Measurements from ENCODE around the gene MPDU1.

The MPDU1 gene

DNA sequence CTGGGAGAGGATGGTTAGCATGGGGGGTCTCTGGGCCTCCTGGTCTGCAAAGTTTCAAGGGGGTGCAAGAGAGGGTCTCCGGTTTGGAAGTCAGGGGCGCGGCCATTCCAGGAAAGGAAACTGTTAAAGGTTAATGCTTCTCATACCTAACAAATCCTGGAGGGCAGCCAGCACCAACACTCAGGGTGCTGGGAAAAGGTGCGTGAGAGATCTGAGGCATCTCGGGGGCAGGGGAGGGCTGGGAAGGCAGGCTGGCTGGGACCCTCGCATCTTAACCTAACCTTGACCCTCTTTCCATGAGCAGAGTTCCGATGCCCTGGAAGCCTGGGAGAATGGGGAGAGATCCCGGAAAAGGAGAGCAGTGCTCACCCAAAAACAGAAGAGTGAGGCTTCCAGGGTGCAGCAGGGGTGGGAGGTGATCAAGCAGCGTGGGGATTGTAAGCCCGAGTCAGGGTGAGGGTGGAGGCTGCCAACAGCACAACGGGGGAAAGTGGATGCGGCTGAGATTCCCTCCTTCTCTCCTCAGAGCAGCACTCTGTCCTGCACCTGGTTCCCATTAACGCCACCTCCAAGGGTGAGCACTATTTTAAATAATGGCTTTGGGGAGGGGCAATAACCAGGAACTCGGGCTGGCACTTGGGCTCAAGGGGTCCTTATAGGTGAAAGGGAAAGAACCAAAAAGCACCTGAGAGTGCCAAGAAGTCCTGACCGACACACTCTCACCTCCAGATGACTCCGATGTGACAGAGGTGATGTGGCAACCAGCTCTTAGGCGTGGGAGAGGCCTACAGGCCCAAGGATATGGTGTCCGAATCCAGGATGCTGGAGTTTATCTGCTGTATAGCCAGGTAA, 24.1 kb upstream of the MPDU1 start:
- FAIRE-seq, result no peak
- DNase-seq (ENCODE audit: extremely low spot score, insufficient read length, low read depth), result no peak

DNA sequence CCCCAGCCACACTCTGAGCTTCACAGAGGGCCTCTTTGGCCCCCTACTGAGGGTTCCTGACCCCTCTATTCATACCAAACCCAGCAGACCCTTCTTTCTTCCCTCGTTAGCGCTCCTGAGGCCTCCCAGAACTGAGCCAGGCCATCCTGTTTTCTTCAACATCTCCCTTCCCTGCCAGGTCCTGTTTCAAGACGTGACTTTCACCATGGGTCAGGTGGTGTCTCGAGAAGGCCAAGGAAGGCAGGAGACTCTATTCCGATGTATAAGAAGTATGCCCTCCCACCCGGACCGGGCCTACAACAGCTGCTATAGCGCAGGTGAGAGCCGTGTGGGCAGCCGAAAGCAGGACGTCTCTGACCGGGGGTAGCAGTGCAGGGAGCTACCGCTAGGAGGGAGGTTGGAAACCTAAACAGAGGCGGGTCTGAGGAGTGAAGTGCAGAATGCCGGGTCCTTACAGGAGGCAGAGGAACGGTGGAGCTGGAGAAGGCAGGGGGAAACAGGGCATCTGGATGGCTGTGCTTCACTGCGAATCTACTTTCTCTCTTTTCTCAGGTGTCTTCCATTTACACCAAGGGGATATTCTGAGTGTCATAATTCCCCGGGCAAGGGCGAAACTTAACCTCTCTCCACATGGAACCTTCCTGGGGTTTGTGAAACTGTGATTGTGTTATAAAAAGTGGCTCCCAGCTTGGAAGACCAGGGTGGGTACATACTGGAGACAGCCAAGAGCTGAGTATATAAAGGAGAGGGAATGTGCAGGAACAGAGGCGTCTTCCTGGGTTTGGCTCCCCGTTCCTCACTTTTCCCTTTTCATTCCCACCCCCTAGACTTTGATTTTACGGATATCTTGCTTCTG, 23.3 kb upstream of the MPDU1 start:
- DNase-seq (ENCODE audit: extremely low spot score, insufficient read length, low read depth) (no peak), FAIRE-seq (no peak)

DNA sequence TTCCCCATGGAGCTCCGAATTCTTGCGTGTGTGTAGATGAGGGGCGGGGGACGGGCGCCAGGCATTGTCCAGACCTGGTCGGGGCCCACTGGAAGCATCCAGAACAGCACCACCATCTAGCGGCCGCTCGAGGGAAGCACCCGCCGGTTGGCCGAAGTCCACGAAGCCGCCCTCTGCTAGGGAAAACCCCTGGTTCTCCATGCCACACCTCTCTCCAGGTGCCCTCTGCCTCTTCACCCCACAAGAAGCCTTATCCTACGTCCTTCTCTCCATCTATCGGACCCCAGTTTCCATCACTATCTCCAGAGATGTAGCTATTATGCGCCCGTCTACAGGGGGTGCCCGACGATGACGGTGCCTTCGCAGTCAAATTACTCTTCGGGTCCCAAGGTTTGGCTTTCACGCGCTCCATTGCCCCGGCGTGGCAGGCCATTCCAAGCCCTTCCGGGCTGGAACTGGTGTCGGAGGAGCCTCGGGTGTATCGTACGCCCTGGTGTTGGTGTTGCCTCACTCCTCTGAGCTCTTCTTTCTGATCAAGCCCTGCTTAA, 22.6 kb upstream of the MPDU1 start:
- DNase-seq (ENCODE audit: extremely low spot score, insufficient read length, low read depth) (peak; percentile 71), FAIRE-seq (peak; percentile 94)

DNA sequence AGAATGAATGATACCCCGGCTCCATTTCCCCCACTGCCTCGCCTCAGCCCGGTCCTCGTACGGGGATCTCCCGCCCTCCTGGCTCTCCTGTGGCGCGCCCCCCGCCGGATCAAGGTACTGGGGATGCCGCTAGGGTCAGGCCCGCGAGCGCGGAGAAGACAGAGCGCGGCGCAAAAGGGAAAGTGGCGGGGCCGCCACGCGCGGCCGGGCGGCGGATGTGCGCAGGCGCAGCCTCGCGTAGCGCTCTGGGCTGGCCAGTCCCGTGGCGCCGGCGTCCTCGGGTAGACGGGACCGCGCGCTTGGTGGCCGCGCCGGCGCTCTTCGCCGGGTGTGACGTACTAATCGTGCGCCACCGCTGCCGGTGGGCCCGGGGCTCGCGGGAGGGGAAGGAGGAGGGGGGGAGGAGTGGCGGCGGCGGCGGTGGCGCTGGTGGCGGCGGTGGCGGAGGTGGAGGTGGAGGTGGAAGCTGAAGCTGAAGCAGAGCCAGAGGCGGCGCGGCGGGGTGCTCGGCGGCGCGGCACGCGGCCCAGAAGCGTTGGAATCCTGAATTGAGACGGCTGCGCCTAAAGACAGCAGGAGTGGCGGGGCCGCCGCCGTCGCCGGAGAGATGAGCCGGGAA, 22.0 kb upstream of the MPDU1 start, which contains the start of gene SENP3:
Gene SENP3 (plus strand): TSS at position 331 of the 619 bp plus-strand sequence. CDS start 1,158 bp downstream, outside the sequence.
- peak; percentile 97 for DNase-seq (ENCODE audit: extremely low spot score, insufficient read length, low read depth)
- FAIRE-seq, result peak; percentile 87

DNA sequence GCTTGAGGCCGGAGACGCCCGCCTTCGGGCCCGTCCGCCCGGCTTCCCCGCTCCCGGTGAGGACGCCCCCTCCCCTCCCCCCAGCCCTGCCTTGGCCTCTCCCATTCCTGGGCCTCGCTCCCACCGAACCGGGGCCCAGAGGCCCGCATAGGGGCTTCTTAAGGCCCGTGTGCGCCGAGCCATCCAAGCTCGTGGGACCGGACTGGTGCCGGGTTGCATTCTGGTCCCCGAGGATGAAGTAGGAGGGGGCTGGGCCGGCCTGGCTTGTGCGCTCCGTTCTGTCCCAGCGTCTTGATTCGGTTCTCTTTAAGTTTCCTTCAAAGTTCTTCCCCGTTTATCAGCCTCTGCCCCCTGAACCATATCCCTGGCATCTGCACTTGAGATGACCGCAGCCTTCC, 21.4 kb upstream of the MPDU1 start:
- DNase-seq (ENCODE audit: extremely low spot score, insufficient read length, low read depth) (no peak), FAIRE-seq (no peak)

DNA sequence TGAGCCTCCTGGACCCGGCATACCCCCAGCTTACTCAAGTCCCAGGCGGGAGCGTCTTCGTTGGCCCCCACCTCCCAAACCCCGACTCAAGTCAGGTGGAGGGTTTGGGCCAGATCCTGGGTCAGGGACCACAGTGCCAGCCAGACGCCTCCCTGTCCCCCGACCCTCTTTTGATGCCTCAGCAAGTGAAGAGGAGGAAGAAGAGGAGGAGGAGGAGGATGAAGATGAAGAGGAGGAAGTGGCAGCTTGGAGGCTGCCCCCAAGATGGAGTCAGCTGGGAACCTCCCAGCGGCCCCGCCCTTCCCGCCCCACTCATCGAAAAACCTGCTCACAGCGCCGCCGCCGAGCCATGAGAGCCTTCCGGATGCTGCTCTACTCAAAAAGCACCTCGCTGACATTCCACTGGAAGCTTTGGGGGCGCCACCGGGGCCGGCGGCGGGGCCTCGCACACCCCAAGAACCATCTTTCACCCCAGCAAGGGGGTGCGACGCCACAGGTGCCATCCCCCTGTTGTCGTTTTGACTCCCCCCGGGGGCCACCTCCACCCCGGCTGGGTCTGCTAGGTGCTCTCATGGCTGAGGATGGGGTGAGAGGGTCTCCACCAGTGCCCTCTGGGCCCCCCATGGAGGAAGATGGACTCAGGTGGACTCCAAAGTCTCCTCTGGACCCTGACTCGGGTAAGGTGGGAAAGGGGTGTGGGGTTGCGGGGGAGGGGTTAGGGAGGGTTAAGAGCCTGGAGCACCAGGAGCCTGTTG, 20.4 kb upstream of the MPDU1 start:
- DNase-seq (ENCODE audit: extremely low spot score, insufficient read length, low read depth) (no peak), FAIRE-seq (no peak)

DNA sequence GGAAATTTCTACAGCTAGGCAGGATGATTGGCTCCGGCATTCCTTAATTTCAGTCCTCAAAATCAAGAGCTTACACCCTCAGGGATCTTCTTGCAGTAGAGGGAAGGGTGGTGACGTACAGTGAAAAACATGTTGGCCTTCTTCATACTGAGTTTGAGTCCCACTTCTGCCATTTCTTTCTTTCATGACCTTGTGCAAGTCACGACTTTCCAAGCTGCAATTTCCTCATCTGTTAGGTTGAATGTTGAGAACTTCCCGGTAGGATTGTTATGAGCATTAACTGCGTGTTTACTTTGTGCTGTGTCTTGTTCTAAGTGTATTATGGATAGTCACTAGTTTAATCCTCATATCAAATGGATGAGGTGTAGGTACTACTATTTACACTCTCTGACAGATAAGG, 14.1 kb upstream of the MPDU1 start:
- no peak for FAIRE-seq
- no peak for DNase-seq (ENCODE audit: extremely low spot score, insufficient read length, low read depth)

DNA sequence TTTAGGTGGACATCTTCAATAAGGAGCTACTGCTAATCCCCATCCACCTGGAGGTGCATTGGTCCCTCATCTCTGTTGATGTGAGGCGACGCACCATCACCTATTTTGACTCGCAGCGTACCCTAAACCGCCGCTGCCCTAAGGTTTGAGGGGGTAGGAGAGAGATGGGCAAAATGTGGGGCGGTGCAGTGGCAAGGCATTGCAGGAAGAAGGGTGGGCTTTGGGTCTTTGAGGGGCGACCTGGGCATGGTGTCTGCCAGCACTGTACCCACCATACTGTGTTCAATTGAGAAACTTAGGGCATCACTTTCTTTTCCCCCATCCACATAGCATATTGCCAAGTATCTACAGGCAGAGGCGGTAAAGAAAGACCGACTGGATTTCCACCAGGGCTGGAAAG, 13.3 kb upstream of the MPDU1 start:
- FAIRE-seq (no peak), DNase-seq (ENCODE audit: extremely low spot score, insufficient read length, low read depth) (no peak)

DNA sequence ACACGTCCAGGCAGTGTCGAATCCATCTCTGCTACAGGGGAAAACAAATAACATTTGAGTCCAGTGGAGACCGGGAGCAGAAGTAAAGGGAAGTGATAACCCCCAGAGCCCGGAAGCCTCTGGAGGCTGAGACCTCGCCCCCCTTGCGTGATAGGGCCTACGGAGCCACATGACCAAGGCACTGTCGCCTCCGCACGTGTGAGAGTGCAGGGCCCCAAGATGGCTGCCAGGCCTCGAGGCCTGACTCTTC, 11.4 kb upstream of the MPDU1 start:
- FAIRE-seq, result peak; percentile 99
- DNase-seq (ENCODE audit: extremely low spot score, insufficient read length, low read depth), result no peak

DNA sequence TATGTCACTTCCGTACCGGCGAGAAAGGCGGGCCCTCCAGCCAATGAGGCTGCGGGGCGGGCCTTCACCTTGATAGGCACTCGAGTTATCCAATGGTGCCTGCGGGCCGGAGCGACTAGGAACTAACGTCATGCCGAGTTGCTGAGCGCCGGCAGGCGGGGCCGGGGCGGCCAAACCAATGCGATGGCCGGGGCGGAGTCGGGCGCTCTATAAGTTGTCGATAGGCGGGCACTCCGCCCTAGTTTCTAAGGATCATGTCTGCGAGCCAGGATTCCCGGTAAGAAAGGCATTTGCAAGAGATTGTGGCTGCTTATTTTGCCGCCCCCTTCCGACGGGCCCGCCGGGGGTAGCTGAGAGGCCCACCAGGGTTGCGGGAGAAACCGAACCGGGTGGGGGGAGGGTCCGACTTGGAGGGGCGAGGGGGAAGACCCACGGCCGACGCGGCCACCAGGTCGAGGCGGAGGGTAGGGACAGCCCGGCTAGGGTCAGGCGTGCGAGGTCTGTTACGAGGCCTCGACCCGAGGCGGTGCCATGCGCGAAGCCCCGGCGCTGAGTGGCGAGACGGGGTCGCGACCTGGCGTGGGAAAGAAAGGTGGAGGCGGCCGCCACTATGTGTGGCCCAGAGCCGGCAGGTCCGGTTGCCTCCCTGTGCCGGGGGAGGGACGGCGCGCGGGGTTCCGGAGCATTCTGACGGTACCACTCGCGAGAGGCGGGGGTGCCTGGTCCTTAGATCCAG, 10.9 kb upstream of the MPDU1 start:
- DNase-seq (ENCODE audit: extremely low spot score, insufficient read length, low read depth) (peak; percentile 98), FAIRE-seq (no peak)

DNA sequence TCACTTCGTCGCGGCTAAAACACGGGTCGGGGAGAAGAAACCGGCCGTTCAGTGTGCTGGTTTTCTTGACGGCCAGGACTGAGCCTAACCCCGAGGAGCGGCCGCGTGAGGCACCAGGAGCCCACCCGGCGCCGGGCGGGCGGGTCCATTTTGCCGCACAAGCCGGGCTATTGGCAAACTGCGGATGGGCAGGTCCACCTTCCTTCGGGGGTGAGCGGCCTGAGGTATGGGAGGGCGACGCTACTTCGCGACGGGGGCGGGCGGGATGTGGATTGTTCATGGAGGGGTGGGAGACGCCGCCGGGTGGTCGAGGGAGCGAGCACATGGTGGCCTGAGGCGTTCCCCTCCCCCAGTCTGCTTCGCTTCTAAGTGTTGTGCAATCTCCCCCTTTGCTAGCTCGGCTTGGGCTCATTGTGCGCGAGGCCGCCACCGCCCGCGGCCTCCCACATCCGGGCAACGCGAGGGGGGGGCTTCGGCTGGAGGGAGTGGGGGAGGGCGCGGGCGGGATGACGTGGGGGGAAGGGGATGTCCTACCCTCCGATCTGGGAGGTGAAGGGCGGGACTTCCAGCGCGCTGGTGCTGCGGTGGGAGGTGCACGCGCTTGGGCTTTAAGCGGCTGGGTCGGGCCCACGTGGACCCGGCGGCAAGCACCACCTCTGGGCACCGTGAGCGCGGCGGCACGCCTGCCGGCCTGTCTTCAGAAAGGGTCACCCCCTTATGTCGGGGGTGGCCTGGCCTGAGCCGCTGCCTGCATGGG, 10.2 kb upstream of the MPDU1 start:
- DNase-seq (ENCODE audit: extremely low spot score, insufficient read length, low read depth), result peak; percentile 80
- FAIRE-seq, result peak; percentile 88

DNA sequence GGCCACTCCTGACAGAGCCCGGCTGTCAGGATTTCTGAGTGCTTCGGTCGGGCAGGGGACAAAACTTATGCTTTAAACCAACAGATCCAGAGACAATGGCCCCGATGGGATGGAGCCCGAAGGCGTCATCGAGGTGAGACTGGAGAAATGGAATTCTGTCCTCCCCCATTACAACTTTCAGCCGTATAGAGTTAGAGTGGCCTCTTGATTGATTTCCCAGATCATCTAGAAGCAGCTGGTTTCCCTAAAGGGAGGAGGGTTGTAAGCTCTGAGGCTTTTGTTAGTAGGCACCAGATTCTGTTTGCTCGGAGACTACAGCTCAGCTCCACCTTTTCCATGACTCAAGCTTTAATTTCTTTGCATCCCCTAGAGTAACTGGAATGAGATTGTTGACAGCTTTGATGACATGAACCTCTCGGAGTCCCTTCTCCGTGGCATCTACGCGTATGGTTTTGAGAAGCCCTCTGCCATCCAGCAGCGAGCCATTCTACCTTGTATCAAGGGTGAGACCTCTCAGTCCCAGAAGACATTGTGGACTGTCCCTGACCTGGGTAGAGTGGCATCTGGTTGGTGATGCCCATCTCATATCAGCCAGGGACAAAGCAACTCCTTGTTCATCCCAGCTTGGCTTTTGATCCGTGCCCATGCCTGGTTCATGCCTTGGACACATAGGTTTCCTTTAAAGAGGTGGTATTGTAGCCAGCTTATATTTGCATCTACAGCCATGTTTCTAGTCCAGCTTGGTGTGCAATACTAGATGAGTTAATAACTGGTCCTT, 9.3 kb upstream of the MPDU1 start:
- FAIRE-seq (no peak), DNase-seq (ENCODE audit: extremely low spot score, insufficient read length, low read depth) (no peak)

DNA sequence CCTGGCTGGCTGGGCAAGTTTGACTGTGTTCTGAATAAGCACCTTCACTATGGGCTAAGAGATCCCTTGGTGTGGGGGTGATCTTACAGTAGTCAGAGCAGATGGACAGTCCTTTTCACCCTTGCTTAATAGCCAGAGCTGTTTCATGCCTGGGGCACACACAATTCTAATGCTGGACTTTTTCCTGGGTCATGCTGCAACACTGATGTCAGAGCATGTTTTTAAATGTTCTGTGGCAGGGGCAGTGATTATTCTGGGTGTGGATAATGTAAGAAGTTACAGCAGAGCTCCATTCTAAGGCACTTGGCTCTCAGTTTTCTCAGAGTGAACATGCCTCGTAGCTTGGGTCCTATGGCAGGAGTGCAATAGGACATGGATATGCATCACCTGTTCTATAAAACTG, 8.2 kb upstream of the MPDU1 start:
- no peak for DNase-seq (ENCODE audit: extremely low spot score, insufficient read length, low read depth)
- no peak for FAIRE-seq

DNA sequence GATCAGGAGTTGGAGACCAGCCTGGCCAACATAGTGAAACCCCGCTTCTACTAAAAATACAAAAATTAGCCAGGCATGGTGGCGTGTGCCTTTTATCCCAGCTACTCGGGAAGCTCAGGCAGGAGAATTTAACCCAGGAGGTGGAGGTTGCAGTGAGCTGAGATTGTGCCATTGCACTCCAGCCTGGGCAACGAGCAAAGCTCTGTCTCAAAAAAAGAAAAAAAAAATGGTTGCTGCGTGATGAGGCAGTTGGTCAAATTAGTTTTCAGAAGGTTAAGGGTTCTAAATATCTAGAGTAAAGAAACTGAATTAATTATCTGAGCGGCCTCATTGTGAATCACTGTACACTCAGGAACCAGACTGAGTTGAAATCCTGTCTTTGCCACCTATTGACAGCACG, 7.7 kb upstream of the MPDU1 start:
- no peak for FAIRE-seq
- DNase-seq (ENCODE audit: extremely low spot score, insufficient read length, low read depth), result no peak

DNA sequence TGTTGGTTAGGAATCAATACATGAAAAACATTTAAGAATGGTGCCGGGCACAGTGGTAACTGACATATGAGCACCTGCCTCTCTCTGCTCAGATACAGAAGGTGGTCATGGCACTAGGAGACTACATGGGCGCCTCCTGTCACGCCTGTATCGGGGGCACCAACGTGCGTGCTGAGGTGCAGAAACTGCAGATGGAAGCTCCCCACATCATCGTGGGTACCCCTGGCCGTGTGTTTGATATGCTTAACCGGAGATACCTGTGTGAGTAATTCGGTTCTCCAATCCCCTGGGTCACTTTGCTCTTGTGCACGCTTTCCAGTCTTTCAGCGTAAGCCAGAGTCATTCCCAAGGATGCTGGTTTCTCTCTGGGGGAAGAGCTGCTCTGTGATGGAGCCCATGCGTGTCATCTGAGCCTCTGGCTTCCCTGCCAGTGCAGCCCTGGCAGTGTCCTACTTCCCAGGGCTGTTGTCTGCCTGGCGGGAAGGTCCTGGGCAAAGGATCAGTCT, 7.2 kb upstream of the MPDU1 start:
- FAIRE-seq, result no peak

DNA sequence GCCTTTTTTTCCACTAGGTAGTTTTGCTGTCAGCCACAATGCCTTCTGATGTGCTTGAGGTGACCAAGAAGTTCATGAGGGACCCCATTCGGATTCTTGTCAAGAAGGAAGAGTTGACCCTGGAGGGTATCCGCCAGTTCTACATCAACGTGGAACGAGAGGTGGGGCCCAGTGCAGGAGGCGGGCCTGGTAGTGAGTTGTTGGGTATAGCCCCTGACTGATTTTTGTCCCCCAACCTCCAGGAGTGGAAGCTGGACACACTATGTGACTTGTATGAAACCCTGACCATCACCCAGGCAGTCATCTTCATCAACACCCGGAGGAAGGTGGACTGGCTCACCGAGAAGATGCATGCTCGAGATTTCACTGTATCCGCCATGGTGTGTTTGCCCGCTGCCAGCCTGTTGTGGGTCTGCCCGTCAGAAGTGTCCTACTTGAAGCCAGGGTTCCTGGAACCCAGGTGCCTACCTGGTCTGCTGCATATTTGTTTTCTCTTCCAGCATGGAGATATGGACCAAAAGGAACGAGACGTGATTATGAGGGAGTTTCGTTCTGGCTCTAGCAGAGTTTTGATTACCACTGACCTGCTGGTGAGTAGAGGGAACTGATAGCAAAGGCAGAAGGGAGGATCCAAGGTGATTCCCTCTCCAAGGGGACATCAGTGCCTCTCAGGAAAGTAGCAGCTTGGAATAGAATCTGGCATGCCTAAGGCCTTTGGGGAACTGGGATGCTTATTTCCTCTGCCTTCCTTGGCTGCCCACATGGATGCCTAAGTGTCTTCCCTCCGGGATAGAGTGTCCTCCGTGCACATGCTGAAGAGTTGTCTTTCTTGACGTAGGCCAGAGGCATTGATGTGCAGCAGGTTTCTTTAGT, 6.1 kb upstream of the MPDU1 start:
- FAIRE-seq (no peak), DNase-seq (ENCODE audit: extremely low spot score, insufficient read length, low read depth) (no peak)

More for the DNA sequence above, 7.2 kb upstream of the MPDU1 start:
- no peak for DNase-seq (ENCODE audit: extremely low spot score, insufficient read length, low read depth)
